Urinary bladder (tissue), 4 donors: ENCODE measurements around the gene SLC6A3. TPM values are rescaled to one million over a fixed set of nuclear protein-coding genes. Genes with fewer than 3 reads are reported as not detected.

Experiments
- DNase-seq: peaks from one replicate; pipeline ENCODE4 v3.0.0-alpha.2; 2015; ENCODE audit errors: extremely low spot score
- H3K27ac ChIP-seq: one replicate; pipeline ENCODE4 v1.5.1; 2013; ENCODE audit warnings: low read depth, mild to moderate bottlenecking, moderate library complexity
- H3K36me3 ChIP-seq: one replicate; pipeline ENCODE4 v1.6.1; 2013; ENCODE audit warnings: mild to moderate bottlenecking, moderate library complexity; ENCODE audit not compliant: insufficient read depth
- H3K4me1 ChIP-seq: one replicate; pipeline ENCODE4 v1.6.1; 2013; ENCODE audit warnings: mild to moderate bottlenecking, moderate library complexity; ENCODE audit not compliant: insufficient read depth
- H3K4me3 ChIP-seq: one replicate; pipeline ENCODE4 v1.5.1; 2013; ENCODE audit warnings: low read depth, low read length
- WGBS: extraction: QIAGEN DNeasy Blood & Tissue Kit; methylation state at CpG from one replicate; pipeline ENCODE4 v1.1.7; 2013; 5-methylcytosine and 5-hydroxymethylcytosine counted together
- polyA plus RNA-seq: library from polyadenylated mRNA; stranded (reverse); fragments of 200-250 nt; gene quantifications from one replicate; pipeline ENCODE4 v1.2.3, GENCODE V29; 2013
- total RNA-seq: library from RNA; depleted of rRNA; stranded (reverse); fragments of >200 nt; gene quantifications from one replicate; pipeline ENCODE4 v1.2.3, GENCODE V29; 2014
- donor health status: healthy with polysubstance abuse.
- donor health status: healthy.

The SLC6A3 gene
- total and polyA plus RNA-seq, 2 donors: 0.77 TPM; not detected in 1

DNA sequence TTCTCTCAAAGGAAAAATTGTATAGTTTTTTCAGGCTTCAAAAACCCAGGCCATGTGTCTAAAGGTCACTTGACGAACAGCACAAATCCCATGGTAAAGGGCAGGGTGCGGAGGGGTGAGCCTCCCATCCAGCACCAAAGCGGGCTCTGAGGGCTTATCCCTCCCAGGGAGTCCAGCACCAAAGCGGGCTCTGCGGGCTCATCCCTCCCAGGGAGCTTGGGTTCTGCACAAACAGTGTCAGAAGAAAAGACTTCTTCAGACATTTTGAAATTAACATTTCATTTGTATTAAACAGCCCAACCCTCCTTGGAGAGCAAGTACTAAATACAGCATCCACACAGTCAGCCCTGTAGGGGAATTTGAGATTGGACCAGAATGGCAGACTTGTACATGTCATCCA is 57.4 kb downstream of the SLC6A3 start:
- no peak overlapping the region for H3K4me3 ChIP-seq
- no peak for DNase-seq
- H3K4me1 ChIP-seq: peaks cover 2% of the 10 kb centered on the region
- H3K36me3 ChIP-seq: no peaks in the 10 kb centered on the region
- 92% methylated on average over 5 of the region's 5 CpGs for WGBS
- no peak overlapping the region for H3K27ac ChIP-seq

DNA sequence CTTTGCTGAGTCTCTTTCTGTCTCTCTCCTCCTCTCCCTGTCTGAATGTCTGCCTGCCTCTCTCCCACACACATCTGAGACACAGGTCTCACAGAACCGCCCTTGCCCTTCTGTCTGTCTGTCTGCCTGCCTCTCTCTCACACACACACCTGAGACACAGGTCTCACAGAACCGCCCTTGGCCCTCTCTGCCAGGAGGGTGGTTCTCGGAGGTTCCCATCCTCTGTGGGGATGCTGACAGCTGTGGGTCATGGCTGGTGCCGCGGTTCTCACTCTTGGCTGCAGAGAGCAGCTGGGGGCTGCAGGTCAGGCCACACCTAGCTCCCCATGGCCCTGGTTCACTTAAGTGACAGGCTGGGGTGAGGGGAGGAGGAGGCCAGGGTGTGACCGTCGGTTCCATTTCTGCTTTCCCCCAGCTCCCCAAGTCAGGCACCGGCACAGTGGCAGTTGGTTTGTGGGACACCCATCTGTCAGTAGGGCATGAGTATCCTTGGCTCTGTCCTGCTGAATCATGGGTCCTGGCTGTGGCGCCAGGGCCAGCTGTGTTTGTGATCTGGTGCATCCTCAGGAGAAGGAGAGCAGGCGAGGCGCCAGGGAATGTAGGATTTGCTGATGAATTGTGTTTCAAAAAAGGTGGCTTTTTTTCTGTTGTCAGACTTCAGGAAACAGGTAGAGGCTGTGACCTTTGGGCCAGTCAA is 58.0 kb downstream of the SLC6A3 start:
- Histone ChIP-seq H3K36me3 (no peaks in the 10 kb centered on the region), H3K4me1 (peaks cover 2% of the 10 kb centered on the region), H3K27ac (no peak overlapping the region), H3K4me3 (no peak overlapping the region)
- WGBS: 67% methylated on average over 11 of the region's 11 CpGs
- DNase-seq: no peak

DNA sequence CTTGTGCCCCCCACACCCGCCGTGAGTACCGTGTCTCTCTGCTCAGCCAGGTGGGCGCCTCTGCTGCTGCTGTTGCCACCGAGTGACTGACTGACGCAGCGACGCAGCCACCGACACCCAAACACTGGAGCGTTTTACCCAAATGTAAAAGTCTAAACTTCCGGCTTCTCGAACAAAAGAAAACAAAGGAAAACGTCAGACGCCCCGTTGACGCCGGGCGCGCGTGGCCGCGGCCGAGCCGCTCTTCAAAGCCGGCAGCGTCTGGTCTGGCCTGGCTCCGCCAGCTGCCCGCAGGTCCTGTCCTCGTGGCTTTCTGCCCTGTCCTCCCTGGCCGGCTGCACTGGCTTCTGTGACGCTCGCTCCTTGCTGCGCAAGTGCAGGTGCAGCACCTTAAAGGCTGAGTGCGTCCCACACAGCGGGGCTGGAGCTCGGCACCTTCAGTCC is 58.9 kb downstream of the SLC6A3 start:
- peak; percentile 3 for DNase-seq
- Histone ChIP-seq H3K4me3 (peak overlapping the region; percentile 57), H3K36me3 (no peaks in the 10 kb centered on the region), H3K27ac (peak overlapping the region; percentile 54), H3K4me1 (peaks cover 2% of the 10 kb centered on the region)
- WGBS: 2% methylated on average over 36 of the region's 36 CpGs

DNA sequence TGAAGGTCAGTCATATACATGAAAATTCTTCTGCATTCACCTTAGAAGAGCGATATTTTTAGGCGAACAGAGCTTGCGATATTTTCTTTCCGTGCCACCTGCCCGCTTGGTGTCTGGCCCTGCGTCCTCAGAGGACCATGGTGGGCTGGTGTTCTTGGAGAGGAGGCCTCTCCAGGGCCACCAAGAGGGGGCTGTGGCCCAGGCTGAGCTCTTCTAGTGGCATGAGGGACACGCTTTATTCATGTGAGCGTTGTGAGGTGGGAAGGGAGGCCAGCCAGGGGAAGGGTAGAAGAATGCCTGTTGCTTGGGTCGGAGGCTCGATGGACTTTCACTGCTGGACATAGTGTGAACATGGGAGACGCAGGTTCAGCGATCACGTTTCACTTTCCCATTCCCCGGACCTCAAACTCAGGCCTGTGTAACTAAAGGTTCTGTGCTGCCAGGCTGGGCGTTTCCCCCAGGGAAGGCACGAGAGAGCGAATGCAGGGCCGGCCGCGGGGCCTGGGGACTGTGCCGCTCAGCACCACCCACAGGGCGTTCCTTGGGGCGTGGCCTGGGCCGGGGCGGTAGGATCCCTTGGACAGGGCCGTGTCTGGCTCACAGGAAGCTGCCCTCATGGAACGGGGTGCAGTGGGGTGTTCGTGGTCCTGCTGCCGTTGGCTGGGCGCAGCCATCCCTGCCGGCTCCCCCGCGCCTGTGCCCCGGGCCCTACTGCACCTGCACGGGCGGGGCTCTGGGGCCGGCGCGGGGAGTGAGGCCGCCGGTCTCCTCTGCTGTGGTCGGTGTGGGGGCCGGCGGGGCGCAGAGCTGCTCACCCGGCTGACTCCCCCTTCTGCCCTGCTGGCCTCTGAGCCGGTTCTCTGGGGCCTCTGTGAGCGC is 59.6 kb downstream of the SLC6A3 start:
- WGBS: 12% methylated on average over 48 of the region's 48 CpGs
- H3K4me1 ChIP-seq: peaks cover 2% of the 10 kb centered on the region
- no peaks in the 10 kb centered on the region for H3K36me3 ChIP-seq
- peak overlapping the region; percentile 57 for H3K4me3 ChIP-seq
- peak; percentile 20 for DNase-seq
- H3K27ac ChIP-seq: peak overlapping the region; percentile 54

DNA sequence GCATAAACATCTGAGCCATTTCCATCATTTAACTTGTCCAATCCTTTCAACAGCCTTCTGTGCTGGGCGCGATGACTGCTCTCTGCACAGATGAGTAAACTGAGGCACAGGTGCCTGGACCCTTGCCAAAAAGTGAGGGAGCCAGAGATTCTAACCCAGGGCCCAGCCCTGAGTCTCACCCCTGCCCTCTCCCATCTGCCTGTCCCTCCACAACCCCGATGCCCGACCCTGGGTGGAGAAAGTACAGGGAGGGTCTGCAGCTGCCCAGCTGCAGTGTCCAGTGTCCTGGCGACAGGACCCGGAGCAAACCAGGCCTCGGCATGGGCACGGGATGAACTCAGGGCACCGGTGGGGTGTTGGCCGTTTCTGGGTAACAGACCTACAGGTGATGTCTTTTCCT is 60.7 kb downstream of the SLC6A3 start:
- DNase-seq: no peak
- Histone ChIP-seq H3K4me1 (peaks cover 2% of the 10 kb centered on the region), H3K27ac (no peak overlapping the region), H3K4me3 (no peak overlapping the region), H3K36me3 (no peaks in the 10 kb centered on the region)
- WGBS: 87% methylated on average over 10 of the region's 10 CpGs

DNA sequence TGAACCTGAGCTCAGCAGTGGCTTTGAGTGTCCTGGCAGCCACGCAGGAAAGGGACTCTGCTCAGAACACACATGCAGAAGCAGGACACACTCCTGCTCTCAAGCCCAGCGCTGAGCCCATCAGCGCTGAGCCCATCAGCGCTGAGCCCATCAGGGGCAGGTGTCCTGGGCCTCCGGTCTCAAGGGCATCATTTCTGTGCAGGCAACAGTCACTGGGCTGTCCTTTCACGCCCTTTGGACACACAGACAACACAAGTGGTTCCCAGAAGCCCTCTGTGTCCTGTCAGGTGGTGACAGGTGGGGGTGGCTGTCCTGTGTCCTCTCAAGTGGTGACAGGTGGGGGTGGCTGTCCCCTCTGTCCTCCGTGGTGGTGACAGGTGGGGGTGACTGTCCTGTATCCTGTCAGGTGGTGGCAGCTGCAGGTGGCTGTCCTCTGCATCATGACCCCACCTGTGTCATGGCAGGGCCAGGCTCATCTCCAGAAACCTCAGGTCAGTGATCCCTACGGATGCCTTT is 61.3 kb downstream of the SLC6A3 start:
- no peak for DNase-seq
- Histone ChIP-seq H3K4me1 (peaks cover 2% of the 10 kb centered on the region), H3K36me3 (no peaks in the 10 kb centered on the region), H3K4me3 (no peak overlapping the region), H3K27ac (no peak overlapping the region)
- WGBS: 78% methylated on average over 8 of the region's 8 CpGs

DNA sequence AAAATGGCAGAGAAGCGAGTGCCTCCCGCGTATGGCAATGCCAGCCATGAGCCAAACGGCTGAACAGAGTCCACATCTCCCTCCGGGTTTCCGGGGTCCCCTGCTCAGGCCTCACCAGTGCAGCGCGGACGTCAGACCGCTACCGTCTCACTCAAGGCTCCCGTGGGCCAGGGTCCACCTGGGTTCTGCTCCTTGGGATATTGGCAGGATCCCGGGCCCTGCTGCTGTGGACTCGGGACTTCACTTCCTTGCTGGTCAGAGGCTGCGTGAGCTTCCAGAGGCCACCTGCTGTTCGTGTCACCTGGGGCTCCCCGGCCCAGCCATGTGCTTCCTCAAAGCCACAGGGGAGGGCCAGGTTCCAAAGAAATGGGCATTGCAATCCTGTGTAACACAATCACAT is 61.9 kb downstream of the SLC6A3 start:
- H3K4me3 ChIP-seq: no peak overlapping the region
- no peak overlapping the region for H3K27ac ChIP-seq
- H3K36me3 ChIP-seq: no peaks in the 10 kb centered on the region
- peaks cover 2% of the 10 kb centered on the region for H3K4me1 ChIP-seq
- DNase-seq: no peak
- 77% methylated on average over 17 of the region's 17 CpGs for WGBS

DNA sequence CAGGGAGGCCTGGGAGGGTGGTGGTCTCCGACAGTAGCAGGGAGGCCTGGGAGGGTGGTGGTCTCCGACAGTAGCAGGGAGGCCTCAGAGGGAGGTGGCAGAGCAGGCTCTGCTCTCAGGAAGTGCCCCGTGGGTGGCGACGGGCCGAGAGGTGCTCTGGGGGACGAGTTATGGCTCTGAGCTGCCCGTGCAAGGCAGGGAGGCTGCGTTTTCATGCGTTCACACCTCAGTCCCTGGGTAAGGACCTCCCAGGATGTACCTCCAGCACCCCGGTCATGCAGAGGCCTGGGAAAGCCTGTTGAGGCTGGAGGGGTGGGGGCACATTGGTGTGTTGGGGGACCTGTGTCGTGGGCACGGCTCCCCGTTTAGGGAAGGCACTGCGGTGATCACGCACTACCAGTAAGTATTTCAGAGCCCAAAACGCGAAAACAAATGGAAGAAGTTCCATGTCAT is 63.0 kb downstream of the SLC6A3 start:
- WGBS: 80% methylated on average over 18 of the region's 18 CpGs
- no peak overlapping the region for H3K27ac ChIP-seq
- no peaks in the 10 kb centered on the region for H3K36me3 ChIP-seq
- peaks cover 2% of the 10 kb centered on the region for H3K4me1 ChIP-seq
- DNase-seq: no peak
- H3K4me3 ChIP-seq: no peak overlapping the region

DNA sequence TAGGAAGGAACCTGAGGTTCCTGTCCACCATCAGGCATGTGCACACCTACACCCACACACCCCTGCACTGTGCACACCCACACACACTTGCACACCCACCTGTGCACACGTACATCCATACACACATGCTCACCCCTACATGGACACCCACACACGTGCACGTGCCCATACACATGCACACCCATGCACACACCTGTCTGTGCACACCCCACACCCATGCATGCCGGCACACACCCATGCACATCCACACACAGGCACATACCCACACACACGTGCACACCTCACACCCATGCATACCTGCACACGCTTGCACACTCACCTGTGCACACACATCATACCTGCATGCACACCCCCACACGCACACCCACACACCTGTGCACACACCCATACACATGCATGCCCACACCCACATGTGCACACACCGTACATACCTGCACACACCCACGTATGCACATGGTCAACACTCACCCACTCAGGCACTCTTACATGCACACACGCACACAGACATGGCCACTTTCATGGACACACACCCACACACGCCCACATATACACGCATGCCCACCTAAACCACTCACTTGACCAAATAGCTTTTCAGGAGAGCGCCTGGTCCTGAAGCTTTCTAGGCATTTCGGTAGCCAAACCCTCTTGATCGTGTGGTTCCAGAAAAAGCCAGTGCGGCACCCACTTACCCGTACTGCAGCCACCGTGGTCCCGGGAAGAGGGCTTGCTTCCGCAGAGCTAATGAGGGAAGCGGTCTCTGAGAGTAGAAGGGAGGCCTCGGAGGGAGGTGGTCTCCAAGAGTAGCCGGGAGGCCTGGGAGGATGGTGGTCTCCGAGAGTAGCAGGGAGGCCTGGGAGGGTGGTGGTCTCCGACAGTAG is 63.6 kb downstream of the SLC6A3 start:
- no peak for DNase-seq
- H3K36me3 ChIP-seq: no peaks in the 10 kb centered on the region
- H3K4me3 ChIP-seq: no peak overlapping the region
- H3K27ac ChIP-seq: no peak overlapping the region
- peaks cover 2% of the 10 kb centered on the region for H3K4me1 ChIP-seq
- 88% methylated on average over 25 of the region's 25 CpGs for WGBS

DNA sequence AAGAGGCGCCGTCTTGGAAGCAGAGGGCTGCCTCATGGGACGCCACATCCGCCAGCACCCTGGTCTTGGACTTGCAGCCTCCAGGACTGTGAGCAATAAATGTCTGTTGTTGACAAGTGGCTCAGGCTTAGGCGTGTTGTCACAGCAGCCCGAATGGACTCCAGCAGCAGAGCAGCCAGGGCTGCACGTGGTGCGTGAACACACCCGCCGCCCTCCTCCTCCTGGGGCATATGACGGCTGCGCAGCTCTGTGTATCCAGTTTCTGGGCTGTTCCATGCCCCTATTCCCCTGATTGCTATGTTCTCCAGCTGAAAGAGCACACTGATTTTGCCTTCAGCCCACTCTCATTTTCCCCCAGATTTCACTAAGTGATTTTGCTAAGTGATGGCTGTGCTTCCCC is 64.3 kb downstream of the SLC6A3 start:
- no peak overlapping the region for H3K4me3 ChIP-seq
- H3K36me3 ChIP-seq: no peaks in the 10 kb centered on the region
- DNase-seq: no peak
- H3K4me1 ChIP-seq: peaks cover 2% of the 10 kb centered on the region
- WGBS: 64% methylated on average over 12 of the region's 12 CpGs
- no peak overlapping the region for H3K27ac ChIP-seq

DNA sequence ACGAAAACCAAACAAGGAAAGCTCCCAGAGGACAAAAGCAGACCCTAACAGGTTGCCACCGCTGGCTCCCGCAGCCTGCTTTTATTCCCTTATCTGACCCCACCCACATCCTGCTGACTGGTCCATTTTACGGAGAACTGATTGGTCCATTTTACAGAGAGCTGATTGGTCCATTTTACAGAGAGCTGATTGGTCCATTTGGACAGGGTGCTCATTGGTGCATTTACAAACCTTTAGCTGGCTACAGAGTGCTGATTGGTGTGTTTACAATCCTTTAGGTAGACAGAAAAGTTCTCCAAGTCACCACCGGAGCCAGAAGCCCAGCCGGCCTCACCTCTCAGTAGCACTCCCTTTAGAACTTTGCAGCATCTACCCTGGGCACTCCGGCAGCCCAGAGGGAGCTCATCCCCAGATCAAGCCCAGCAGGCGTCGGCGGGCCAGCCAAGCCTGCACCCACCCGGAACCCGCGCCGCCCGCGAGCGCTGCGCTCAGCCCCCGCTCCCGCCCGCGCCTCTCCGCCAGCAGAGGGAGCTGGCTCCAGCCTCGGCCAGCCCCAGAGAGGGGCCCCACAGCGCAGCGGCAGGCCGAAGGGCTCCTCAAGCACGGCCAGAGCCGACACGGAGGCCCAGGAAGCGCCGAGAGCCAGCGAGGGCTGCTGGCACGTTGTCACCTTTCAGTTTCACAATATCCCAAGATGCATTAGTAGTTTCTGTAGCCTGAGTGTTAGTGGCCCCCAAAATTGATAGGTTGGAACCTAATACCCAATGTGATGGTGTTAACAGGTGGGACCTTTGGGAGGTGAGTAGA is 65.0 kb downstream of the SLC6A3 start:
- no peak for DNase-seq
- Histone ChIP-seq H3K36me3 (no peaks in the 10 kb centered on the region), H3K27ac (no peak overlapping the region), H3K4me1 (no peaks in the 10 kb centered on the region), H3K4me3 (no peak overlapping the region)
- 18% methylated on average over 34 of the region's 34 CpGs for WGBS

DNA sequence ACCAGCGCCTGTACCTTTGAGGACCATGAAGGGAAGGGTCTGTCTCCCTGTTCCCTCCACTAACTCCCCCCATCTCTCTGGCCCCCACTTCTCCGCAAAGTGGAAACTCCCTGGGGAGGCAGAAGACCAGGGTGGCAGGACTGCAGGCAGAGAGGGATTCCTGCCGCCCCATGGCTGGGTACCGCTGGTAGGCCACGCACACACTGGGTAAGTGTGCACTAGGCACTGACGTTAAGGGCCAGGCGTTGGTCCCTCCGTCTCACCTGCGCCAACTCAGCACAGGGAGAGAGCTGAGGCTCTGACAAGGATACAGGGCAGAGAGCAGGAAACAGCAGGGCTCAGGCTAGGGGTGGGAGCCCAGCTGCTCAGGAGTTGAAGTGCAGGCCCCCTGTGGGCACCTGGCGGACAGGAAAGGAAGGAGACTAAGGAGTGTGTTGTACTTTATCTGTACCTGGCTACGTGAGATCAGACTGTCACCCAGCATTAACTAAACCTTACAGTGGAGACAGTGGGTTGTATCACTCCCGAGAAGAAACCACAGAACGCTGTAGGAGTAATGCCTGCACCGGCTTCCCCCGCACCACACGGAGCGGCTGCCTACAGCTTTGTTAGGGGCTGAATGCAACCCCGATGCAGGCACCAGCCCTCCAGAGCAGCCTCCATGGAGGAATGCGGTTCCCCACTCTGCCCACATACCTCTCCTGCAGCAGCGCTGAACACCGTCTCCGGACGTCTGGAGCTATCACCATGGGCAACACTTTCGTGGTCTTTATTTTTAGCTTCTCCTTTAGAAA is 66.2 kb downstream of the SLC6A3 start:
- H3K4me1 ChIP-seq: no peaks in the 10 kb centered on the region
- no peak overlapping the region for H3K4me3 ChIP-seq
- no peak overlapping the region for H3K27ac ChIP-seq
- WGBS: 95% methylated on average over 24 of the region's 24 CpGs
- DNase-seq: no peak
- H3K36me3 ChIP-seq: no peaks in the 10 kb centered on the region
